AG04450 (cell line): Measurements from ENCODE around the gene CHRNB2. TPM values are rescaled to one million over a fixed set of nuclear protein-coding genes. Genes with fewer than 3 reads are reported as not detected.

Experiments used
- CTCF ChIA-PET: fragments of 300-600, 350-600 bp; formaldehyde crosslinking; extraction: SDS; loops from one replicate; lab custom pipeline; 2022; ENCODE audit warnings: antibody characterized with exemption, inconsistent platforms; lab: Charles Lee
- POLR2A ChIA-PET: fragments of 350-600 bp; formaldehyde crosslinking; extraction: SDS; loops from one replicate; lab custom pipeline; 2021; ENCODE audit warnings: antibody characterized with exemption, inconsistent platforms; lab: Yijun Ruan, JAX
- DNase-seq: peaks from one replicate; pipeline ENCODE4 v3.0.0-alpha.2; 2011; ENCODE audit warnings: low read depth, low spot score
- H3K27ac ChIP-seq: one replicate; pipeline ENCODE4 v1.5.1; 2012; ENCODE audit warnings: low read depth, low read length, control low read depth
- H3K27me3 ChIP-seq: one replicate; pipeline ENCODE4 v1.6.0; 2012; ENCODE audit warnings: low read length; ENCODE audit not compliant: control insufficient read depth, insufficient read depth
- H3K4me3 ChIP-seq: 2 replicates; pipeline ENCODE4 v1.5.1; 2011; ENCODE audit warnings: mild to moderate bottlenecking, low read depth, low read length, control low read depth
- H3K9me3 ChIP-seq: 2 replicates; pipeline ENCODE4 v1.5.1; 2012; ENCODE audit warnings: low read length; ENCODE audit not compliant: control insufficient read depth, insufficient read depth
- polyA plus RNA-seq: library from polyadenylated mRNA; depleted of rRNA; stranded (reverse); fragments of >200 nt; gene quantifications from 2 replicates; pipeline ENCODE4 v1.2.3, GENCODE V29; 2011
- TF ChIP-seq, protein P1 (sequence below): IDR thresholded peaks from 2 replicates; pipeline ENCODE4 v1.5.1; 2011; ENCODE audit warnings: low read depth, low read length, control low read depth, inconsistent platforms

CHRNB2 gene
- polyA plus RNA-seq, 1 experiment, result 0.06 TPM

- ChIA-PET CTCF (interaction anchor here (0.6 to 1.1 kb wide), 3 partner anchors 64 to 479 kb away, joined by 3 to 6 read pairs (median 4); no protein-coding TSS in a partner anchor), POLR2A (interaction anchor here (1.1 to 1.3 kb wide), 2 partner anchors 8 to 46 kb away, joined by 3 to 5 read pairs; no protein-coding TSS in a partner anchor)
- TF ChIP-seq, protein P1, sequence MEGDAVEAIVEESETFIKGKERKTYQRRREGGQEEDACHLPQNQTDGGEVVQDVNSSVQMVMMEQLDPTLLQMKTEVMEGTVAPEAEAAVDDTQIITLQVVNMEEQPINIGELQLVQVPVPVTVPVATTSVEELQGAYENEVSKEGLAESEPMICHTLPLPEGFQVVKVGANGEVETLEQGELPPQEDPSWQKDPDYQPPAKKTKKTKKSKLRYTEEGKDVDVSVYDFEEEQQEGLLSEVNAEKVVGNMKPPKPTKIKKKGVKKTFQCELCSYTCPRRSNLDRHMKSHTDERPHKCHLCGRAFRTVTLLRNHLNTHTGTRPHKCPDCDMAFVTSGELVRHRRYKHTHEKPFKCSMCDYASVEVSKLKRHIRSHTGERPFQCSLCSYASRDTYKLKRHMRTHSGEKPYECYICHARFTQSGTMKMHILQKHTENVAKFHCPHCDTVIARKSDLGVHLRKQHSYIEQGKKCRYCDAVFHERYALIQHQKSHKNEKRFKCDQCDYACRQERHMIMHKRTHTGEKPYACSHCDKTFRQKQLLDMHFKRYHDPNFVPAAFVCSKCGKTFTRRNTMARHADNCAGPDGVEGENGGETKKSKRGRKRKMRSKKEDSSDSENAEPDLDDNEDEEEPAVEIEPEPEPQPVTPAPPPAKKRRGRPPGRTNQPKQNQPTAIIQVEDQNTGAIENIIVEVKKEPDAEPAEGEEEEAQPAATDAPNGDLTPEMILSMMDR, result no peak
- Histone ChIP-seq H3K27ac (no peak overlapping the region), H3K27me3 (no peaks in the 10 kb centered on the region), H3K9me3 (no peaks in the 10 kb centered on the region), H3K4me3 (no peak overlapping the region)
- DNase-seq, result no peak
Measured at GRCh38 chr1:154605534-154605933, 38.0 kb downstream of the CHRNB2 start.

DNA sequence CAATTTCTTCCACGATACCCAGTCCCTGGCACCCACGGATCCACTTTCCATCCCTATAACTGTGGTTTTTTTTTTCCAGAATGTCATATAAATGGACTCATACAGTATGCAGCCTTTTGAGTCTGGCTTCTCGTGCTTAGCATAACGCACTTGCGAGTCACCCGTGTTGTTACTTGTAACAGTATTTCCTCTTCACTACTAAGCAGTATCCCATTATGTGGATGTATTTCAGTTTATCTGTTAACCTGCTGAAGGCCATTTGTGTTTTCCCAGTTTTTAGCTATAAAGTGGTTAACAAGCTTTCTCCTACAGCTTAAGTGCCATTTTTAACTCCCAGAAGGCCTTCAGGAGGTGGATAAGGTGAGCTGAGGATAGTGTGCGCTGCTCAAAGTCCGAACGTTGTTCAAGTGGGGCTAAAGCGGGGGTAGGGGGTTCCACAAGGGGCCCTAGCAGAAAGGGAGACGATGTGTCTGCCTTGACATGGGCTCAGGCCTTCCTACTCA is 39.6 kb downstream of the CHRNB2 start:
- CTCF ChIA-PET, result interaction anchor here (1.3 kb wide), 1 partner anchor 47 kb away, joined by 4 read pairs; no protein-coding TSS in a partner anchor
- POLR2A ChIA-PET, result no interaction called here
- no peak for DNase-seq

GRCh38 chr1:154607609-154608396 is 40.2 kb downstream of the CHRNB2 start, which contains the start of gene ADAR:
Gene ADAR, minus strand, starts transcription at chr1:154608186. Its CDS starts 180 bp downstream, at chr1:154608006.
- CTCF ChIA-PET, result interaction anchor here (0.7 to 1.3 kb wide), 3 partner anchors 48 to 277 kb away, joined by 4 to 6 read pairs (median 4); no protein-coding TSS in a partner anchor
- peak within 1 kb of the TSS; percentile 90 for H3K27ac ChIP-seq
- POLR2A ChIA-PET, result interaction anchor here (0.7 to 2.4 kb wide), 5 partner anchors 17 to 1064 kb away, joined by 4 to 9 read pairs (median 7); no protein-coding TSS in a partner anchor
- TF ChIP-seq, protein P1, result no peak
- no peaks in the 10 kb centered on the region for H3K27me3 ChIP-seq
- H3K9me3 ChIP-seq, result no peaks in the 10 kb centered on the region
- peak; percentile 96 for DNase-seq
- H3K4me3 ChIP-seq, result peak within 1 kb of the TSS; percentile 93

More for the DNA sequence above, 39.6 kb downstream of the CHRNB2 start:
- H3K4me3 ChIP-seq, result peak overlapping the region; percentile 93
- no peaks in the 10 kb centered on the region for H3K27me3 ChIP-seq
- H3K27ac ChIP-seq, result peak overlapping the region; percentile 90
- TF ChIP-seq, protein P1, result no peak
- no peaks in the 10 kb centered on the region for H3K9me3 ChIP-seq

GRCh38 chr1:154608397-154609270 is 41.1 kb downstream of the CHRNB2 start:
- DNase-seq, result no peak
- Histone ChIP-seq H3K27ac (peak overlapping the region; percentile 90), H3K9me3 (no peaks in the 10 kb centered on the region), H3K27me3 (no peaks in the 10 kb centered on the region), H3K4me3 (peak overlapping the region; percentile 93)
- TF ChIP-seq, protein P1, result no peak
- POLR2A ChIA-PET, result interaction anchor here (0.7 to 2.4 kb wide), 7 partner anchors 16 to 1063 kb away, joined by 4 to 11 read pairs (median 7); no protein-coding TSS in a partner anchor
- CTCF ChIA-PET, result interaction anchor here (0.5 to 1.2 kb wide), 3 partner anchors 49 to 276 kb away, joined by 4 to 6 read pairs (median 4); no protein-coding TSS in a partner anchor
